ENCODE results near the gene SELENOT. TPM values are rescaled to one million over a fixed set of nuclear protein-coding genes. Genes with fewer than 3 reads are reported as not detected.
A peak's percentile ranks its signal among the peaks of the same experiment; 100 is the strongest.

Gene SELENOT
- total RNA-seq, 2 donors from 2014 or later = 70.8 to 75.9 TPM

DNA sequence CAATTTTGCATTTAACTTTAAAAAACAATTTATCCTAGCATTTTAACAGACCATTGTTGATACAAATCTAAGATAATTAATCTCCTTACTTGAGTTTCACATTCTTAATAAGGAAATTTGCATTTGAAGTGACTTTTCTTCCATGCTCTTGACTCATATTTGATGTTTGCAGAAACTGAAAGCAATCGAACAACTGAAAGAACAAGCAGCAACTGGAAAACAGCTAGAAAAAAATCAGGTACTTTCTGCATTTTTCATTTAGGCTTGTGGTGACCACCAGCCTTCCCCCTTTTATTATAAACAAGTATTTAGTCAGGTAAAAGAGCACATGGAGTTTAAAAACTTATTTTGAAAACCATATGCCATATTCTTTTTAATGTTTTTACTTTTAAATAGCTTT is 20.1 kb upstream of the SELENOT start:
- H3K4me3 Mint-ChIP-seq = no peak overlapping the region
- peaks cover 1% of the 10 kb centered on the region for H3K4me1 Mint-ChIP-seq
- no peaks in the 10 kb centered on the region for H3K27me3 ChIP-seq (ENCODE audit: control insufficient read depth, insufficient read depth, low read length, poor library complexity, severe bottlenecking)
- no peak for DNase-seq
- H3K27ac Mint-ChIP-seq = no peak overlapping the region
- H3K9me3 ChIP-seq (ENCODE audit: control insufficient read depth, low read length) = peaks cover 4% of the 10 kb centered on the region
- TF ChIP-seq, protein P1, sequence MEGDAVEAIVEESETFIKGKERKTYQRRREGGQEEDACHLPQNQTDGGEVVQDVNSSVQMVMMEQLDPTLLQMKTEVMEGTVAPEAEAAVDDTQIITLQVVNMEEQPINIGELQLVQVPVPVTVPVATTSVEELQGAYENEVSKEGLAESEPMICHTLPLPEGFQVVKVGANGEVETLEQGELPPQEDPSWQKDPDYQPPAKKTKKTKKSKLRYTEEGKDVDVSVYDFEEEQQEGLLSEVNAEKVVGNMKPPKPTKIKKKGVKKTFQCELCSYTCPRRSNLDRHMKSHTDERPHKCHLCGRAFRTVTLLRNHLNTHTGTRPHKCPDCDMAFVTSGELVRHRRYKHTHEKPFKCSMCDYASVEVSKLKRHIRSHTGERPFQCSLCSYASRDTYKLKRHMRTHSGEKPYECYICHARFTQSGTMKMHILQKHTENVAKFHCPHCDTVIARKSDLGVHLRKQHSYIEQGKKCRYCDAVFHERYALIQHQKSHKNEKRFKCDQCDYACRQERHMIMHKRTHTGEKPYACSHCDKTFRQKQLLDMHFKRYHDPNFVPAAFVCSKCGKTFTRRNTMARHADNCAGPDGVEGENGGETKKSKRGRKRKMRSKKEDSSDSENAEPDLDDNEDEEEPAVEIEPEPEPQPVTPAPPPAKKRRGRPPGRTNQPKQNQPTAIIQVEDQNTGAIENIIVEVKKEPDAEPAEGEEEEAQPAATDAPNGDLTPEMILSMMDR (conservative IDR thresholded peaks at IDR 0.05) = no peak
- 94% methylated on average over 1 of the region's 1 CpG; no CpG with 5 or more reads in 1 of the 2 experiments for WGBS, 2 experiments (ENCODE audit: insufficient coverage in 1 of 2, insufficient read length in 1 of 2)
- H3K4me1 ChIP-seq (ENCODE audit: control insufficient read depth, insufficient read depth, low read length) = no peaks in the 10 kb centered on the region
- no peaks in the 10 kb centered on the region for H3K27me3 Mint-ChIP-seq (ENCODE audit: insufficient read depth)
- no peak overlapping the region for H3K27ac ChIP-seq (ENCODE audit: low read depth, low read length)
- H3K36me3 Mint-ChIP-seq (ENCODE audit: low read depth) = peaks cover 52% of the 10 kb centered on the region
- H3K9me3 Mint-ChIP-seq = no peaks in the 10 kb centered on the region
- H3K36me3 ChIP-seq (ENCODE audit: control insufficient read depth, insufficient read depth, low read length) = peaks cover 68% of the 10 kb centered on the region
- no peak overlapping the region for H3K9ac ChIP-seq (ENCODE audit: extremely low read depth, low read length, poor library complexity, severe bottlenecking)
- no peak overlapping the region for H3K4me3 ChIP-seq (ENCODE audit: low read length)

DNA sequence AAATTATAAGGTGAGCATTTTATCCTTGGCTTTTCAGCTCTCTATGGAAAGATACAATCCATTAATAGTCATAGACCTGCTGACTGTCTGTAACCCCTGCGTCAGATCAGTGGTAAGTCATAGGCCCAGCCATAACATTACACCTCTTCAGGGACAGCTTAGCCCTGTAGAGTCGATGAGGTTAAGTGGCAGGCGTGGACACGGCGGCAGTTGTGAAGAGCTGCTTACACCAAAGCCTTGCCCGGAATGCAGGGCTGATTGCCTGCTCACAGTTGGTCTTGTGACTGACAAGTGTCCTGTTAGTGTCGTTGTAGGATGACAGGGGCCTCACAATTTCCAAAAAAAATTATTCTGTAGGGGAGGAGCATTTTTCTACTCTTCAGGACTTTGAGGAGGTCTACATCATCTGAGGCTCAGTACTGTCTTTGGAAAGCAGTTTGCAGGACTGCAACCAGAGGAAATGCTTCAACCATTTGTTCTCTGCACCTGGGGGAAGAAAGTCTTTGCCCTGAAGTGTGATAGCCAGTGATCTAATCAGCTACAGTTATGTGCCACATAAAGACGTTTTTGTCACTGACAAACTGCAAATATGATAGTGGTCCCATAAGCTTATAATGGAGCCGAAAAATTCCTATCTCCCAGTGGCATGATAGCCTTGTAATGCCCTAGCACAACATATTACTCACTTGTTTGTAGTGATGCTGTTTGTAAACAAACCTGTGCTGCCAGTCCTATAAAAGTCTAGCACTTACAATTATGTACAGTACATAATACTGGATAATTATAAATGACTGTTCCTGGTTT is 14.9 kb upstream of the SELENOT start:
- H3K4me1 Mint-ChIP-seq = peaks cover 7% of the 10 kb centered on the region
- 78 to 79% methylated on average over 8 to 9 of the region's 9 CpGs for WGBS, 2 experiments (ENCODE audit: insufficient coverage in 1 of 2, insufficient read length in 1 of 2)
- H3K27me3 ChIP-seq (ENCODE audit: control insufficient read depth, insufficient read depth, low read length, poor library complexity, severe bottlenecking) = no peaks in the 10 kb centered on the region
- TF ChIP-seq, protein P1 (conservative IDR thresholded peaks at IDR 0.05) = no peak
- H3K27me3 Mint-ChIP-seq (ENCODE audit: insufficient read depth) = no peaks in the 10 kb centered on the region
- no peak overlapping the region for H3K4me3 ChIP-seq (ENCODE audit: low read length)
- peaks cover 38% of the 10 kb centered on the region for H3K36me3 ChIP-seq (ENCODE audit: control insufficient read depth, insufficient read depth, low read length)
- H3K9me3 ChIP-seq (ENCODE audit: control insufficient read depth, low read length) = peaks cover 4% of the 10 kb centered on the region
- H3K4me1 ChIP-seq (ENCODE audit: control insufficient read depth, insufficient read depth, low read length) = peaks cover 4% of the 10 kb centered on the region
- no peak overlapping the region for H3K4me3 Mint-ChIP-seq
- no peaks in the 10 kb centered on the region for H3K9me3 Mint-ChIP-seq
- H3K27ac ChIP-seq (ENCODE audit: low read depth, low read length) = no peak overlapping the region
- H3K36me3 Mint-ChIP-seq (ENCODE audit: low read depth) = peaks cover 24% of the 10 kb centered on the region
- H3K27ac Mint-ChIP-seq = peak overlapping the region; percentile 71
- no peak overlapping the region for H3K9ac ChIP-seq (ENCODE audit: extremely low read depth, low read length, poor library complexity, severe bottlenecking)
- peak; percentile 56 for DNase-seq

DNA sequence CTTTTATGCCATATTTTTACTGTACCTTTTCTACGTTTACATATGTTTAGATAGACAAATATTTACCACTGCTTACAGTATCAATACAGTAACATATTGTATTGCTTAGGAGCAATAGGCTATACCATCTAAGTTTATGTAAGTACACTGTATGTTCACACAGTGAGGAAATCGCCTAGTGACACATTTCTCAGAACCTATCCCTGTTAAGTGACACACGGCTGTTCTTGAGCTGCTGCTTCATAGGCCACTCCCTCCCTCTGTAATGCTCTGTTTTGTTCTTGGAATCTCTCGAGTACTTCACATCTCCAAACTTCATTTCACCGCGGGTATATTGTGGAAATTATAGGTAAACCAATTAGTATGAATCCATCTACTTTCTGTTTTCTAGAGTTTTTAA is 13.4 kb upstream of the SELENOT start:
- H3K9me3 Mint-ChIP-seq = no peaks in the 10 kb centered on the region
- Histone ChIP-seq H3K9ac (ENCODE audit: extremely low read depth, low read length, poor library complexity, severe bottlenecking) (no peak overlapping the region), H3K9me3 (ENCODE audit: control insufficient read depth, low read length) (peaks cover 4% of the 10 kb centered on the region), H3K27me3 (ENCODE audit: control insufficient read depth, insufficient read depth, low read length, poor library complexity, severe bottlenecking) (no peaks in the 10 kb centered on the region), H3K36me3 (ENCODE audit: control insufficient read depth, insufficient read depth, low read length) (peaks cover 23% of the 10 kb centered on the region), H3K4me3 (ENCODE audit: low read length) (no peak overlapping the region), H3K4me1 (ENCODE audit: control insufficient read depth, insufficient read depth, low read length) (peaks cover 4% of the 10 kb centered on the region), H3K27ac (ENCODE audit: low read depth, low read length) (no peak overlapping the region)
- WGBS, 2 experiments (ENCODE audit: insufficient coverage in 1 of 2, insufficient read length in 1 of 2) = 79 to 91% methylated on average over 2 of the region's 6 CpGs
- H3K36me3 Mint-ChIP-seq (ENCODE audit: low read depth) = peaks cover 23% of the 10 kb centered on the region
- TF ChIP-seq, protein P1 (conservative IDR thresholded peaks at IDR 0.05) = no peak
- no peak overlapping the region for H3K4me3 Mint-ChIP-seq
- DNase-seq = no peak
- no peaks in the 10 kb centered on the region for H3K27me3 Mint-ChIP-seq (ENCODE audit: insufficient read depth)
- H3K4me1 Mint-ChIP-seq = peaks cover 7% of the 10 kb centered on the region
- H3K27ac Mint-ChIP-seq = no peak overlapping the region

Measured in endodermal cell (in vitro differentiated cells).